ENCODE data around the gene PPME1.

DNA sequence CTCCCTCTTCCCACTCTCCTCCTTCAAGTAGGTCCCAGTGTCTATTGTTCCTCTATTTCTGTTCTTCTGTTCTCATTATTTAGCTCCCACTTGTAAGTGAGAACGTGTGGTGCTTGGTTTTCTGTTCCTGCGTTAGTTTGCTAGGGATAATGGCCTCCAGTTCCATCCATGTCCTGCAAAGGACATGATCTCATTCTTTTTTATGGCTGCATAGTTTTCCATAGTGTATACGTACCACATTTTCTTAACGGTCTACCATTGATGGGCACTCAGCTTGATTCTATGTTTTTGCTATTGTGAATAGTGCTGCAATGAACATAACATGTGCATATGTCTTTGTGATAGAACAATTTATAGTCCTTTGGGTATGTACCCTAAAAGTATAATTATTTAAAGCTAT is 26.5 kb upstream of the PPME1 start:
- TF ChIP-seq ZNF776 (tag by site-specific recombination; IDR thresholded peaks at IDR 0.05; ENCODE audit: borderline replicate concordance), result no peak
- no peak for TF ChIP-seq ELK4 (IDR thresholded peaks at IDR 0.05; ENCODE audit: borderline replicate concordance, low read depth, low read length)
- no peak for TF ChIP-seq TRIM28 (IDR thresholded peaks at IDR 0.05; ENCODE audit: borderline replicate concordance, low read length)
- no peak for TF ChIP-seq ZNF311 (tag by site-specific recombination; IDR thresholded peaks at IDR 0.05; ENCODE audit: borderline replicate concordance)
- no peak for TF ChIP-seq CTCF (tag by site-specific recombination; IDR thresholded peaks at IDR 0.05)
- TF ChIP-seq ZNF10 (tag by site-specific recombination; IDR thresholded peaks at IDR 0.05), result no peak
- no peak for TF ChIP-seq ZNF175 (tag by site-specific recombination; IDR thresholded peaks at IDR 0.05)
- TF ChIP-seq, protein P1, sequence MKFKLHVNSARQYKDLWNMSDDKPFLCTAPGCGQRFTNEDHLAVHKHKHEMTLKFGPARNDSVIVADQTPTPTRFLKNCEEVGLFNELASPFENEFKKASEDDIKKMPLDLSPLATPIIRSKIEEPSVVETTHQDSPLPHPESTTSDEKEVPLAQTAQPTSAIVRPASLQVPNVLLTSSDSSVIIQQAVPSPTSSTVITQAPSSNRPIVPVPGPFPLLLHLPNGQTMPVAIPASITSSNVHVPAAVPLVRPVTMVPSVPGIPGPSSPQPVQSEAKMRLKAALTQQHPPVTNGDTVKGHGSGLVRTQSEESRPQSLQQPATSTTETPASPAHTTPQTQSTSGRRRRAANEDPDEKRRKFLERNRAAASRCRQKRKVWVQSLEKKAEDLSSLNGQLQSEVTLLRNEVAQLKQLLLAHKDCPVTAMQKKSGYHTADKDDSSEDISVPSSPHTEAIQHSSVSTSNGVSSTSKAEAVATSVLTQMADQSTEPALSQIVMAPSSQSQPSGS (tag by site-specific recombination; IDR thresholded peaks at IDR 0.05; ENCODE audit: low read depth), result no peak
